ENCODE measurements around the gene LRRN2.
A peak's percentile ranks its signal among the peaks of the same experiment; 100 is the strongest.
"Not testable (repeated sequence)": the region's sequence is repeated elsewhere in the genome, so short reads cannot be mapped to it uniquely, and the experiment has no call there.

LRRN2 gene

GRCh38 chr1:204685236-204686006 is at the start of gene LRRN2:
Gene LRRN2 (minus strand): TSS chr1:204685738. CDS start chr1:204619992, 65,746 bp downstream.
- peak in 1 of 2 experiments; percentile 39 for DNase-seq

- no peak for DNase-seq
Measured at GRCh38 chr1:204735042-204735441, 49.5 kb upstream of the LRRN2 start.

- DNase-seq = peak; percentile 81 to 86
Measured at GRCh38 chr1:204733869-204734596, 48.5 kb upstream of the LRRN2 start.

DNA sequence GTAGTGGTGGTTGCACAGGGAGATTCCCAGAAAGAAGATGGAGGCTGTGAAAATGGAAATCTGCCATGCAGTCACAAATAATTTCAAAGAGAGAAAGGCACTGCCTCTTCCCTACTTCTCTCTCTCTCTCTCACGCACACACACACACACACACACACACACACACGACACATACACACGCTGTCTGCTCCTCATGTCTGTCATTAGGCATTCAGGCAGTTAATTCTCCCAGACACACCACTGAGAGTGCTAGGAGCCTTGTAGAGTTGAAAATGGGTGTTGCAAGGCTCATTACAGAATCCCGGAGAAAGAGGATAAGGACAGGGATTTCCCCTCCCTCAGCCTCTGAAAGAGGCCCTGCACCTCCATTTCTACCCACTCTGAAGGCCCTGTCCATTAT is 47.8 kb upstream of the LRRN2 start:
- DNase-seq = peak in 1 of 2 experiments; percentile 8

DNA sequence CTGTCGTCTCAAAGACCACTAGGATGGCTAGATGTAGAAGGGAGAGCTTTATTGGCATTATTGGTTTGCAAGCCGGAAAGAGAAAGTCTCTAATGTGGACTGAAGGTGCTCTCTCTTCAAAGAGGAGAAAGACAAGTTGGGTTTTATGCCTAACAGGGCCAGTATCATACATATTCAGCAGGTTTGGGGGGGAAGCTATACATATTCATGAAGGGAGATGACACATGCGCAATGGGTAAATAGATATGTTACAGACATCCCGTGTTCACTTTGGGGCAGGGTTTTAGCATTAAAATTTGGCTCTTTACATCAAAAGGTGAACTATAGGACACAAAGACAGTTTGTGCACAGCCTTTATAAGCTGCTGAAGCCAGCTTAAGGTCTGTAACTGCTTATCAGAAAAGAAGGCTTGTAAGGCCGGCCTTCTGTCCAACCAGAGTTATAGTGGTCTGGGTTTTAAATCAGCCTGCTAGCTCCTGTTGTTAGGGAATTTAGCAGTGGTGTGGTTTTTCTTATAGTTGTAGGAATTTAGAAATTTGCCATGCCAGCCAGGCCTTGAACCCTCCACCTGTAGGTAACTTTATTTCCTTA is 46.5 kb upstream of the LRRN2 start:
- DNase-seq = peak in 1 of 2 experiments; percentile 18

DNA sequence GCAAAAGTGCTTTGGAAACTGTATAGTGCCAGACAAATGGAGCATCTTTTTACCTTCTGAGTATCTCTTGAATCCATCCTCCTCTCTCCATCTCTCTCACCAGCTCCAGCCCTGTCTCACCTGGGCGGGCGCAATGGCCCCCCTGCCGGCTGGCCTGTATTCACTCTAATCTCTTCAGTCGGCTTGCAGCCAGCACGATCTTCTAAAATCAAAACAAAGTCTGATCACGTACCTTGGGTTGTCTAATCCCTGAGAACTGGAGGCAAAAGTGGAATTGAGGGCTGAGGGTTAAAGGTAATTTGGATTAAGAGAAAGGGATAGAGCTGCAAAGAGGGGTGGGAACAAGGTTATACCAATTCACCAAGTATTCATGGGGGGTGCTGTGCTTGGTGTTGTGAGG is 46.0 kb upstream of the LRRN2 start:
- DNase-seq = peak; percentile 42 to 71

- no peak for DNase-seq
Measured at GRCh38 chr1:204730826-204731459, 45.4 kb upstream of the LRRN2 start.

- DNase-seq = no peak
Measured at GRCh38 chr1:204729516-204729915, 44.0 kb upstream of the LRRN2 start.

DNA sequence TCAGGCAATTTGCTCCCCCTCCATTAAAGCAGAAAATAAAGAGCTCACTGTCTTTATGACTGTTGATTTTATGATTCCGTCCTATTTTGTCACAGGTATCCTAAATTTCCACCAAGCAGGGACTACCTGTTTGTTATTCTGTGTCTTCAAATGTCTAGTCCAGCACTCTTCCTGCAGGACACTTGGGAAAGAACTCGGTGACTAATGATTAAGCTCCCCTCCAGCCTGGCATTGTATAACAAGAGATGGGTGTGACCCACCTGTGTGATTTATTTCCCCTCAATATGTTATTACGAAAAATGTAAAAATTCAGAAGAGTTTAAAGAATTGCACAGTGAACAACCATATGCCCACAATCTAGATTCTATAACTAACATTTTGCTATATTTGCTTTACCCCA is 42.9 kb upstream of the LRRN2 start:
- DNase-seq = no peak

DNA sequence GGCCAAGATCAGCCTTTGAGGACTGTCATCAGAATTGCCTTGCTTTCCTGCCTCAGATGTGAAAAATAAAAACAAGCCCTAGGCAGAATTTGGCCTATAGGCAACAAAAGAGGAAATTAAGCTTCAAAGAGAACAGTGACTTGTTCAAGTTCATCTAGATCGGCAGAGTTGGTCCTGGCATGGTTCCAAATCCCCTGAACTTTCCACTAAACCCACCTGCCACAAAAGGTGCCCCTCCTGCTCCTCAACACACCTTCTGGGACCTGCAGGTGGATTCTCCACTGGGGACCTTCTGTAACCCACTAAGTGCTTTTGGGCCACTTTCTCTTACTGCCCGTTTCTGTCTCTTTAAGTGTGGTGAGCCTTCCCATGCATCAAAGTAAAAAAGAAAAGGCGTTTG is 42.5 kb upstream of the LRRN2 start:
- DNase-seq = no peak

- not testable (repeated sequence) for DNase-seq
Measured at GRCh38 chr1:204727438-204727837, 41.9 kb upstream of the LRRN2 start.

- no peak for DNase-seq
Measured at GRCh38 chr1:204726478-204726877, 40.9 kb upstream of the LRRN2 start.

DNA sequence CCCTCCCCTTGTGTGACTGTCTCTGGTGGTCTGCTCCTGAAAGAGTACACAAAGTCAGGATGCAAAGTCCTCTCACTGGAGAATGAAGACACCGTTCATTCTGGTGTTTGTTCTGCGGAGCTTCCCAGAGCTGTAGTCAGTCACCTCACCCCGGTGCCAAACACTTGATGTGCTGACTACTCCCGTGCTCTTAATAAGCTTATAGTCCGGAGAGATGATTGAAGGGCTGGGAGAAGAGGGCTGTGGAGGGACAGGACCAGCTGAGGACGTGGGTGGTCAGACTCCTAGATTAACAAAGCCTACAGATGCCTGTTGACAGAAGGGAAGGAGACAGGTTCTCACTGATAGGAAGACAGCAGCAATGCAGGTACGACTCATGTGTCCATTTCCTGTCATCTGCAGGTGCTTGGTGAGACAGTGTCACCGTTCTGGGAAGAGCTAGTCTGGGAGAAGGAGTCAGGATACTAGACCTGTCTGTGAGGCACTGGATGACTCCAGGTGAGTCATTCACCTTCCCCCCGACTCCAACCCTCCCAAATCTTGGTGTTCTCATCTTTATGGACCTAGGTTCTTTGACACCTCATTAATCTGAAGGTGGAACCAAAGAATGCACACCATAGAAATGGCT is 40.4 kb upstream of the LRRN2 start:
- DNase-seq = no peak

- no peak for DNase-seq
Measured at GRCh38 chr1:204723131-204723787, 37.7 kb upstream of the LRRN2 start.

GRCh38 chr1:204721373-204722055 is 36.0 kb upstream of the LRRN2 start:
- DNase-seq = no peak

- no peak for DNase-seq
Measured at GRCh38 chr1:204716660-204717059, 31.1 kb upstream of the LRRN2 start.

DNA sequence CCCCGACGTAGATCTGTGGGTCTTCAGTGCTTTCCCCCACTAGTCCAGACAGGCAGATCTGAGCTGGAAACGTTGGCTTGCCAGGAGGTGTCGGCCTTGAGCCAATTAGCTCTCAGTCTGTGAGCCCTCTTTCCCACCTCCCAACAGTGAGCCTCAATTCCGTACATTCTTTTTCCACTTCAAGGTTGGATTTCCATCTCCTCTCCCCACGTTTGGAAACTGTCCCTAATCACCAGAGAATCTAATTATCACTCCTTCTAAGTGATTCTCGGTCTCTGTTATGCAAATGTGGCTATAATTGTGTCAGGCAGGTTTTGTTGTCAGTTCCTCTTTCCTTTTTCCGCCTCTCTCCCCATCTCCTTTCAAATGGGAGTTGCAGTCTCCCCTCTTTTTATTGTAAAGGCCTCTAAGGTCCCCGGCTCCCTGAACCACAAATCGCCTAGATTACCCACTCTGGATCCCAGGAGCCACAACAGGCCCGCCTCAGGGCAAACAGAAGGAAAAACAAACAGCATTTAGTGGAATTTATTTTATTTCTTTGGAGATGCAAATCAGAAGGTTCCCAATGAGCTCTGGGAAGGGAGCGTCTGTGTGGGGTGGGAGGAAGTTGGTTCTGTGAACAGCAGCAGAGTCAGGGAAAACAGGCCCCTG is 29.4 kb upstream of the LRRN2 start:
- DNase-seq = peak in 1 of 2 experiments; percentile 74

- no peak for DNase-seq
Measured at GRCh38 chr1:204714194-204714860, 28.8 kb upstream of the LRRN2 start.

DNA sequence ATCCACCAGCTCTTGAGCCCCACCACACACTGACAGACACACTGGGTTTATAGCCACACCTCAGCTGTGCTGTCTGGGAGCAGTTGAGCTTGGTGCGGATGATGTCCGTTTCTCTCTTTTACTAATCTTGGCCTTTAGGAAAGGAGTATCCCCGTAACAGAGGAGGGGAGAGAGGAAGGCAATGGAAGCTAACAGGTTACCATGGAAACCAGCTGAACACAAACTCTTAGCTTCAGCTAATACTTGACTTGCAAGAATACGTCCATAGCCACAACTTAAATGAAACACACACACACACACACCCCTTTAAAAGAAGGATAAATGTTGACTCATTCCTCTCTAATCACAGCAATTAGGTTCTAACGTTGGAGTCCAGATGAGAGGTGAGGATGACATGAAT is 28.0 kb upstream of the LRRN2 start:
- peak in 1 of 2 experiments; percentile 23 for DNase-seq

DNA sequence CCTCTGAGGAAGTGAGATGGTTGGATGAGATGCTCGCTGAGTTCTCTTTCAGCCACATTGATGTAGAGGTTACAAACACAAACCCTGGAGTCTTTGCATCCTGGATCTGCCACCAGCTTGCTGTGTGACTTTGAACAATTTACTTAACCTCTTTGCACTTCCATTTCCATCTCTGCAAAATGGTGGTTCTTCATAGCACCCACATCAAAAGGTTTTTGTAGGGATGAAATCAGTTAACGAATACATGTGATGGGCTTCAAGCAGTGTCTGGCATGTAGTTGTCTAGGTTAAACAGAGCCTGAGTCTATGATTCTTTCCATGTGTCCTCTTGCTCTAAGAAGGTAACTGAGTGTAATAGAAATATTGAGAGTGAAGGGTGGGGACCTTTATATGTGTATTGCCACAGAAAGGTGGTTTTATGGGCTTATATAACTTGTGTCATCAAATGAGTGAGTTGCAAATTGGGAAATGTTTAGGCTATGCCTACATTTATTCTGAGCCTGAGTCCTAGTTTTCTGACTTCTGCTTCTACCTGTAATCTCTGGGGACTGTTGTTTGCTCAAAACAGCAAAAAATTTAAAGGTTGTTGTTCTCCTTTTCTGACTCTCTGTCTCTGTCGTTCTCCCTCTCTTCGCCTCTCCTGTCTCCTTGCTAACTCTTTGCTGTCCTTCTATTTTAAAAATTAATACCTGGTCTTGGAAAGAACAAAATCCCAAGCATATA is 27.3 kb upstream of the LRRN2 start:
- no peak for DNase-seq
